Loucy (cell line): ENCODE measurements around the gene DDX52.

Experiments
- CTCF ChIP-seq: fragments of 200-600 bp; sonication (generic); conservative IDR thresholded peaks from 2 replicates; pipeline ENCODE4 v1.5.1; 2014; ENCODE audit warnings: mild to moderate bottlenecking, antibody characterized with exemption, low read length
- EZH2phosphoT487 ChIP-seq: fragments of 200-600 bp; IDR thresholded peaks from 2 replicates; pipeline ENCODE4 v1.6.1; 2018; ENCODE audit warnings: antibody characterized with exemption, mild to moderate bottlenecking, moderate library complexity, borderline replicate concordance

- TF ChIP-seq CTCF = no peak
- TF ChIP-seq EZH2phosphoT487 = no peak
Observed at GRCh38 chr17:37608351-37609169, 34.7 kb downstream of the DDX52 start.
